ENCODE measurements around the gene UST.

- TF ChIP-seq CTCF (IDR thresholded peaks at IDR 0.05) (no peak), POLR2A (IDR thresholded peaks at IDR 0.05) (no peak)
These were observed 7.6 kb upstream of the UST start for GRCh38 chr6:148738946-148739821.
